ENCODE data around the gene ALLC. TPM values are rescaled to one million over a fixed set of nuclear protein-coding genes. Genes with fewer than 3 reads are reported as not detected.

The ALLC gene
- total and polyA plus RNA-seq, 2 experiments from 2014 or later: not detected

- TF ChIP-seq ZNF462 (CRISPR knock-in tag; IDR thresholded peaks at IDR 0.05) (no peak), NANOG (IDR thresholded peaks at IDR 0.05; ENCODE audit: borderline replicate concordance) (no peak)
Measured at GRCh38 chr2:3679180-3679579, 21.2 kb downstream of the ALLC start (continued).

DNA sequence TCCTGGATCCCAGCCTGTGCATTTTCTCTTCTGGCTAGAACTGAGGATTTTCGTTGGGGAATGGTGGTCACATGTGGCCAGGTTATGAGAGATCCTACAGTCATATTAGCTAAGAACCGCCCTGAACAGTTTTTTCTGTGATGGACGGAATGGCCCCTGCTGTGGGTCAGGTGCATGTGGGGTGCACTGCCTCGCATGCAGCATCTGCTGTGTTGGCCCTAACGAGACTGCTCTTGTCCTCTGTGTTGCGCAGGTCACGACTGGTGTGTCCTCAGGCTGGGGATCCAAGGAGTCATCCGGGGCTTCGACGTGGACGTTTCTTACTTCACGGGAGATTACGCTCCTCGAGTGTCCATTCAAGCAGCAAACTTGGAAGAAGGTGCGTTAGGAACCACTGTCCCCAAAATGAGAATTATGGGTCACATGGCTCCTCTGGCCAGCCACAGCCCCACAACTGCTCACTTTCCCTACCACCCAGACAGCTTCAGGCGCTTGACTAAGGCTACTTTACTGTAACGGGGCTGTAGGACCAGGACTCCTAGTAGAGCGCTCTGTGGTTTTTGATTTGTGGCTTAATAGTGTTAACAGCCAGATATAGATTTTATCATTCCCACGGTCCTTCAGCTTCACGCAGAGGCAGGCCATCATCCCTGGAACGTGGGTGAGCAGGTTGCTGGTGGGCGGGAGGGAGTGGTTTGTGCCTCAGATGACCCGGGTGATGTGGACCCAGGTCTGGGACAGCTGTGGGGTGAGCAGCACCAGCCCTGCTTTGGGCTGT, 21.8 kb downstream of the ALLC start:
- no peak overlapping the region for H3K4me3 Mint-ChIP-seq
- no peaks in the 10 kb centered on the region for H3K27me3 ChIP-seq (ENCODE audit: insufficient read depth)
- ATAC-seq: no peak
- no peaks in the 10 kb centered on the region for H3K79me2 ChIP-seq (replicated peaks; ENCODE audit: insufficient read depth)
- H3K9me3 Mint-ChIP-seq: peaks cover 66% of the 10 kb centered on the region
- TF ChIP-seq JUNB (IDR thresholded peaks at IDR 0.05; ENCODE audit: unreplicated experiment): no peak
- no peaks in the 10 kb centered on the region for H3K36me3 Mint-ChIP-seq (ENCODE audit: low read depth)
- no peaks in the 10 kb centered on the region for H4K20me1 ChIP-seq (replicated peaks; ENCODE audit: insufficient read depth)
- H3F3A ChIP-seq (replicated peaks; ENCODE audit: low read depth): no peaks in the 10 kb centered on the region
- no peaks in the 10 kb centered on the region for H3K4me1 ChIP-seq (ENCODE audit: insufficient read depth)
- no peaks in the 10 kb centered on the region for H3K36me3 ChIP-seq (ENCODE audit: insufficient read depth)
- H3K9me2 ChIP-seq (ENCODE audit: insufficient read depth): no peaks in the 10 kb centered on the region
- H2AFZ ChIP-seq: no peak overlapping the region
- no peaks in the 10 kb centered on the region for H3K4me1 Mint-ChIP-seq
- no peak overlapping the region for H3K27ac ChIP-seq (ENCODE audit: low read depth)
- H3K4me3 ChIP-seq: no peak overlapping the region
- H3K27ac Mint-ChIP-seq: no peak overlapping the region
- DNase-seq (ENCODE audit: low spot score): no peak
- peaks cover 3% of the 10 kb centered on the region for H3K27me3 Mint-ChIP-seq (ENCODE audit: insufficient read depth, low read depth, poor library complexity)
- H3K4me2 ChIP-seq: no peak overlapping the region

Measured in GM23338 (cell line).